ENCODE measurements around the gene KCNJ18.
"Not testable (repeated sequence)": the region's sequence is repeated elsewhere in the genome, so short reads cannot be mapped to it uniquely, and the experiment has no call there.

GRCh38 chr17:21671871-21672270 is 20.5 kb upstream of the KCNJ18 start:
- TF ChIP-seq, protein P1, sequence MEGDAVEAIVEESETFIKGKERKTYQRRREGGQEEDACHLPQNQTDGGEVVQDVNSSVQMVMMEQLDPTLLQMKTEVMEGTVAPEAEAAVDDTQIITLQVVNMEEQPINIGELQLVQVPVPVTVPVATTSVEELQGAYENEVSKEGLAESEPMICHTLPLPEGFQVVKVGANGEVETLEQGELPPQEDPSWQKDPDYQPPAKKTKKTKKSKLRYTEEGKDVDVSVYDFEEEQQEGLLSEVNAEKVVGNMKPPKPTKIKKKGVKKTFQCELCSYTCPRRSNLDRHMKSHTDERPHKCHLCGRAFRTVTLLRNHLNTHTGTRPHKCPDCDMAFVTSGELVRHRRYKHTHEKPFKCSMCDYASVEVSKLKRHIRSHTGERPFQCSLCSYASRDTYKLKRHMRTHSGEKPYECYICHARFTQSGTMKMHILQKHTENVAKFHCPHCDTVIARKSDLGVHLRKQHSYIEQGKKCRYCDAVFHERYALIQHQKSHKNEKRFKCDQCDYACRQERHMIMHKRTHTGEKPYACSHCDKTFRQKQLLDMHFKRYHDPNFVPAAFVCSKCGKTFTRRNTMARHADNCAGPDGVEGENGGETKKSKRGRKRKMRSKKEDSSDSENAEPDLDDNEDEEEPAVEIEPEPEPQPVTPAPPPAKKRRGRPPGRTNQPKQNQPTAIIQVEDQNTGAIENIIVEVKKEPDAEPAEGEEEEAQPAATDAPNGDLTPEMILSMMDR (IDR thresholded peaks at IDR 0.05), result not testable (repeated sequence)
- not testable (repeated sequence) for TF ChIP-seq POLR2A (IDR thresholded peaks at IDR 0.05)

All from right lobe of liver (tissue), 4 donors.